K562 (cell line): ENCODE results near the gene AFF3. TPM values are rescaled to one million over a fixed set of nuclear protein-coding genes. Genes with fewer than 3 reads are reported as not detected.

Source experiments
- ZNF143 ChIP-seq: sonication (generic); formaldehyde crosslinking; IDR thresholded peaks from 2 replicates; pipeline ENCODE4 v1.9.0; 2022; ENCODE audit warnings: mild to moderate bottlenecking, missing genetic modification reagents
- ZNF274 ChIP-seq: IDR thresholded peaks from 2 replicates; pipeline ENCODE4 v1.6.1; 2011; ENCODE audit warnings: low read depth, mild to moderate bottlenecking, low read length, moderate library complexity, borderline replicate concordance
- polyA plus RNA-seq, 8 experiments: library from polyadenylated mRNA; depleted of rRNA in 4 of 8; stranded (reverse) in 5 of 8; unstranded in 3 of 8; fragments of >200 nt; fragmentation: Nextera tagmentation in 2 of 8; fragmentation: Illumina TruSeq in 1 of 8; extraction: Ambion mirVana in 2 of 8; extraction: Trizol in 1 of 8; gene quantifications; 2 replicates each; pipeline versions ENCODE4 v1.2.1 to v1.2.3, GENCODE V29; 2011 to 2014; ENCODE audit warnings: inconsistent platforms in 1 of 8, missing spikeins in 1 of 8
- total RNA-seq, 7 experiments: library from RNA; depleted of rRNA in 6 of 7; stranded (reverse); fragments of >200 nt in 6 of 7; fragmentation: Illumina TruSeq in 2 of 7; extraction: Trizol in 2 of 7; gene quantifications; 2 replicates each; pipeline versions ENCODE4 v1.2.1 to v1.2.3, GENCODE V29; 2011 to 2021; ENCODE audit warnings: low replicate concordance in 1 of 7
- TF ChIP-seq, protein P1 (sequence below): fragments of 450-650 bp; IDR thresholded peaks from 2 replicates; pipeline ENCODE4 v1.6.1; 2016; ENCODE audit warnings: mild to moderate bottlenecking, moderate library complexity
- TF ChIP-seq, protein P2 (sequence below): fragments of 450-650 bp; formaldehyde crosslinking; IDR thresholded peaks from 2 replicates; pipeline ENCODE4 v1.4.0; 2020; ENCODE audit warnings: mild to moderate bottlenecking, moderate library complexity
- TF ChIP-seq, protein P3 (sequence below): fragments of 250-450 bp; sonication (Bioruptor Pico); IDR thresholded peaks from 2 replicates; pipeline ENCODE4 v1.5.0; 2020; ENCODE audit warnings: mild to moderate bottlenecking, borderline replicate concordance
- TF ChIP-seq, protein P4 (sequence below): fragments of 450-650 bp; IDR thresholded peaks from 2 replicates; pipeline ENCODE4 v1.6.1; 2014; ENCODE audit warnings: low read depth, mild to moderate bottlenecking, moderate library complexity, borderline replicate concordance

AFF3 gene
- total and polyA plus RNA-seq, 9 of the 15 experiments (the other 6 are each of a cell fraction or from before 2014, with no cell fraction given): 0.02 to 0.11 TPM; not detected in 7

DNA sequence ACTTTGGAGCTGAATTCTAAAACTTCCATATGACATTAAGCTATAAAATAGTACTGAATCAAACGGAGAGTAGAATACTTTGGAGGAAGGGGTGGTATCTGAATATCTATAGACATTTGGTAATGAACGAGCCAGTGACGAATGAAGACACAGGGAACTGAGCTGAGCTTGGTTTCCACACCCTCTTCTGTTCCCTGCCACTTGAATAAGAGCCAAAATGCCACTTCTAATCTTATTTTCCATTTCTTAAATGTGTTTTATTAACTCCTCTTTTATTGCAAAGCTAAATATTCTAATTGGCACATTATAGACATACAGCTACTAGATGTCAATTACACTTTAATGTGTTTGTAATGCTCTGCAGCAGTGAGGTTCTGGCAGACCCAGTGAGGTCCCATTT is 76.1 kb downstream of the AFF3 start (continued):
- TF ChIP-seq, protein P1, sequence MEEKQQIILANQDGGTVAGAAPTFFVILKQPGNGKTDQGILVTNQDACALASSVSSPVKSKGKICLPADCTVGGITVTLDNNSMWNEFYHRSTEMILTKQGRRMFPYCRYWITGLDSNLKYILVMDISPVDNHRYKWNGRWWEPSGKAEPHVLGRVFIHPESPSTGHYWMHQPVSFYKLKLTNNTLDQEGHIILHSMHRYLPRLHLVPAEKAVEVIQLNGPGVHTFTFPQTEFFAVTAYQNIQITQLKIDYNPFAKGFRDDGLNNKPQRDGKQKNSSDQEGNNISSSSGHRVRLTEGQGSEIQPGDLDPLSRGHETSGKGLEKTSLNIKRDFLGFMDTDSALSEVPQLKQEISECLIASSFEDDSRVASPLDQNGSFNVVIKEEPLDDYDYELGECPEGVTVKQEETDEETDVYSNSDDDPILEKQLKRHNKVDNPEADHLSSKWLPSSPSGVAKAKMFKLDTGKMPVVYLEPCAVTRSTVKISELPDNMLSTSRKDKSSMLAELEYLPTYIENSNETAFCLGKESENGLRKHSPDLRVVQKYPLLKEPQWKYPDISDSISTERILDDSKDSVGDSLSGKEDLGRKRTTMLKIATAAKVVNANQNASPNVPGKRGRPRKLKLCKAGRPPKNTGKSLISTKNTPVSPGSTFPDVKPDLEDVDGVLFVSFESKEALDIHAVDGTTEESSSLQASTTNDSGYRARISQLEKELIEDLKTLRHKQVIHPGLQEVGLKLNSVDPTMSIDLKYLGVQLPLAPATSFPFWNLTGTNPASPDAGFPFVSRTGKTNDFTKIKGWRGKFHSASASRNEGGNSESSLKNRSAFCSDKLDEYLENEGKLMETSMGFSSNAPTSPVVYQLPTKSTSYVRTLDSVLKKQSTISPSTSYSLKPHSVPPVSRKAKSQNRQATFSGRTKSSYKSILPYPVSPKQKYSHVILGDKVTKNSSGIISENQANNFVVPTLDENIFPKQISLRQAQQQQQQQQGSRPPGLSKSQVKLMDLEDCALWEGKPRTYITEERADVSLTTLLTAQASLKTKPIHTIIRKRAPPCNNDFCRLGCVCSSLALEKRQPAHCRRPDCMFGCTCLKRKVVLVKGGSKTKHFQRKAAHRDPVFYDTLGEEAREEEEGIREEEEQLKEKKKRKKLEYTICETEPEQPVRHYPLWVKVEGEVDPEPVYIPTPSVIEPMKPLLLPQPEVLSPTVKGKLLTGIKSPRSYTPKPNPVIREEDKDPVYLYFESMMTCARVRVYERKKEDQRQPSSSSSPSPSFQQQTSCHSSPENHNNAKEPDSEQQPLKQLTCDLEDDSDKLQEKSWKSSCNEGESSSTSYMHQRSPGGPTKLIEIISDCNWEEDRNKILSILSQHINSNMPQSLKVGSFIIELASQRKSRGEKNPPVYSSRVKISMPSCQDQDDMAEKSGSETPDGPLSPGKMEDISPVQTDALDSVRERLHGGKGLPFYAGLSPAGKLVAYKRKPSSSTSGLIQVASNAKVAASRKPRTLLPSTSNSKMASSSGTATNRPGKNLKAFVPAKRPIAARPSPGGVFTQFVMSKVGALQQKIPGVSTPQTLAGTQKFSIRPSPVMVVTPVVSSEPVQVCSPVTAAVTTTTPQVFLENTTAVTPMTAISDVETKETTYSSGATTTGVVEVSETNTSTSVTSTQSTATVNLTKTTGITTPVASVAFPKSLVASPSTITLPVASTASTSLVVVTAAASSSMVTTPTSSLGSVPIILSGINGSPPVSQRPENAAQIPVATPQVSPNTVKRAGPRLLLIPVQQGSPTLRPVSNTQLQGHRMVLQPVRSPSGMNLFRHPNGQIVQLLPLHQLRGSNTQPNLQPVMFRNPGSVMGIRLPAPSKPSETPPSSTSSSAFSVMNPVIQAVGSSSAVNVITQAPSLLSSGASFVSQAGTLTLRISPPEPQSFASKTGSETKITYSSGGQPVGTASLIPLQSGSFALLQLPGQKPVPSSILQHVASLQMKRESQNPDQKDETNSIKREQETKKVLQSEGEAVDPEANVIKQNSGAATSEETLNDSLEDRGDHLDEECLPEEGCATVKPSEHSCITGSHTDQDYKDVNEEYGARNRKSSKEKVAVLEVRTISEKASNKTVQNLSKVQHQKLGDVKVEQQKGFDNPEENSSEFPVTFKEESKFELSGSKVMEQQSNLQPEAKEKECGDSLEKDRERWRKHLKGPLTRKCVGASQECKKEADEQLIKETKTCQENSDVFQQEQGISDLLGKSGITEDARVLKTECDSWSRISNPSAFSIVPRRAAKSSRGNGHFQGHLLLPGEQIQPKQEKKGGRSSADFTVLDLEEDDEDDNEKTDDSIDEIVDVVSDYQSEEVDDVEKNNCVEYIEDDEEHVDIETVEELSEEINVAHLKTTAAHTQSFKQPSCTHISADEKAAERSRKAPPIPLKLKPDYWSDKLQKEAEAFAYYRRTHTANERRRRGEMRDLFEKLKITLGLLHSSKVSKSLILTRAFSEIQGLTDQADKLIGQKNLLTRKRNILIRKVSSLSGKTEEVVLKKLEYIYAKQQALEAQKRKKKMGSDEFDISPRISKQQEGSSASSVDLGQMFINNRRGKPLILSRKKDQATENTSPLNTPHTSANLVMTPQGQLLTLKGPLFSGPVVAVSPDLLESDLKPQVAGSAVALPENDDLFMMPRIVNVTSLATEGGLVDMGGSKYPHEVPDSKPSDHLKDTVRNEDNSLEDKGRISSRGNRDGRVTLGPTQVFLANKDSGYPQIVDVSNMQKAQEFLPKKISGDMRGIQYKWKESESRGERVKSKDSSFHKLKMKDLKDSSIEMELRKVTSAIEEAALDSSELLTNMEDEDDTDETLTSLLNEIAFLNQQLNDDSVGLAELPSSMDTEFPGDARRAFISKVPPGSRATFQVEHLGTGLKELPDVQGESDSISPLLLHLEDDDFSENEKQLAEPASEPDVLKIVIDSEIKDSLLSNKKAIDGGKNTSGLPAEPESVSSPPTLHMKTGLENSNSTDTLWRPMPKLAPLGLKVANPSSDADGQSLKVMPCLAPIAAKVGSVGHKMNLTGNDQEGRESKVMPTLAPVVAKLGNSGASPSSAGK: no peak
- no peak for TF ChIP-seq ZNF143 (CRISPR knock-in tag)
- TF ChIP-seq, protein P2, sequence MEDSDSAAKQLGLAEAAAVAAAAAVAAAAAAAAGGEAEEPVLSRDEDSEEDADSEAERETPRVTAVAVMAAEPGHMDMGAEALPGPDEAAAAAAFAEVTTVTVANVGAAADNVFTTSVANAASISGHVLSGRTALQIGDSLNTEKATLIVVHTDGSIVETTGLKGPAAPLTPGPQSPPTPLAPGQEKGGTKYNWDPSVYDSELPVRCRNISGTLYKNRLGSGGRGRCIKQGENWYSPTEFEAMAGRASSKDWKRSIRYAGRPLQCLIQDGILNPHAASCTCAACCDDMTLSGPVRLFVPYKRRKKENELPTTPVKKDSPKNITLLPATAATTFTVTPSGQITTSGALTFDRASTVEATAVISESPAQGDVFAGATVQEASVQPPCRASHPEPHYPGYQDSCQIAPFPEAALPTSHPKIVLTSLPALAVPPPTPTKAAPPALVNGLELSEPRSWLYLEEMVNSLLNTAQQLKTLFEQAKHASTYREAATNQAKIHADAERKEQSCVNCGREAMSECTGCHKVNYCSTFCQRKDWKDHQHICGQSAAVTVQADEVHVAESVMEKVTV (CRISPR knock-in tag): no peak
- no peak for TF ChIP-seq ZNF274
- TF ChIP-seq, protein P3, sequence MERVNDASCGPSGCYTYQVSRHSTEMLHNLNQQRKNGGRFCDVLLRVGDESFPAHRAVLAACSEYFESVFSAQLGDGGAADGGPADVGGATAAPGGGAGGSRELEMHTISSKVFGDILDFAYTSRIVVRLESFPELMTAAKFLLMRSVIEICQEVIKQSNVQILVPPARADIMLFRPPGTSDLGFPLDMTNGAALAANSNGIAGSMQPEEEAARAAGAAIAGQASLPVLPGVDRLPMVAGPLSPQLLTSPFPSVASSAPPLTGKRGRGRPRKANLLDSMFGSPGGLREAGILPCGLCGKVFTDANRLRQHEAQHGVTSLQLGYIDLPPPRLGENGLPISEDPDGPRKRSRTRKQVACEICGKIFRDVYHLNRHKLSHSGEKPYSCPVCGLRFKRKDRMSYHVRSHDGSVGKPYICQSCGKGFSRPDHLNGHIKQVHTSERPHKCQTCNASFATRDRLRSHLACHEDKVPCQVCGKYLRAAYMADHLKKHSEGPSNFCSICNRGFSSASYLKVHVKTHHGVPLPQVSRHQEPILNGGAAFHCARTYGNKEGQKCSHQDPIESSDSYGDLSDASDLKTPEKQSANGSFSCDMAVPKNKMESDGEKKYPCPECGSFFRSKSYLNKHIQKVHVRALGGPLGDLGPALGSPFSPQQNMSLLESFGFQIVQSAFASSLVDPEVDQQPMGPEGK (CRISPR knock-in tag): no peak
- TF ChIP-seq, protein P4, sequence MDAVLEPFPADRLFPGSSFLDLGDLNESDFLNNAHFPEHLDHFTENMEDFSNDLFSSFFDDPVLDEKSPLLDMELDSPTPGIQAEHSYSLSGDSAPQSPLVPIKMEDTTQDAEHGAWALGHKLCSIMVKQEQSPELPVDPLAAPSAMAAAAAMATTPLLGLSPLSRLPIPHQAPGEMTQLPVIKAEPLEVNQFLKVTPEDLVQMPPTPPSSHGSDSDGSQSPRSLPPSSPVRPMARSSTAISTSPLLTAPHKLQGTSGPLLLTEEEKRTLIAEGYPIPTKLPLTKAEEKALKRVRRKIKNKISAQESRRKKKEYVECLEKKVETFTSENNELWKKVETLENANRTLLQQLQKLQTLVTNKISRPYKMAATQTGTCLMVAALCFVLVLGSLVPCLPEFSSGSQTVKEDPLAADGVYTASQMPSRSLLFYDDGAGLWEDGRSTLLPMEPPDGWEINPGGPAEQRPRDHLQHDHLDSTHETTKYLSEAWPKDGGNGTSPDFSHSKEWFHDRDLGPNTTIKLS: no peak
